Stimulated activated CD8-positive, alpha-beta memory T cell treated with anti-CD3 and anti-CD28 coated beads, Interleukin-15, amount 100 ng/mL, for 1 hour (primary cell): ENCODE data around the gene EID3.
"Not testable (repeated sequence)": the region's sequence is repeated elsewhere in the genome, so short reads cannot be mapped to it uniquely, and the experiment has no call there.

ENCODE experiments used
- DNase-seq: peaks from one replicate; pipeline ENCODE4 v3.0.0-alpha.2; 2020; ENCODE audit warnings: low read depth

EID3 gene

DNA sequence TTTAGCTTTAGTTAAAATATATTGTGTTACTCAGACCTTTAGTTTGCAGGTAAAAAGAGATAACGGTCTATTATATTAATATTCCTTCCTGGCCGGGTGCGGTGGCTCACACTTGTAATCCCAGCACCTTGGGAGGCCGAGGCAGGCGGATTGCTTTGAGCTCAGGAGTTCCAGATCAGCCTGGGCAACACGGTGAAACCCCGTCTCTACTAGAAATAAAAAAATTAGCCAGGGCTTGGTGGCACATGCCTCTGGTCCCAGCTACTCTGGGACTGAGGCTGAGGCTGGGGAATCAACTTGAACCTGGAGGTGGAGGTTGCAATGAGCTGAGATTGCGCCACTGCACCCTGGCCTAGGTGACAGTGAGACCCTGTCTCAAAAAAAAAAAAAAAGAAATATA is 13.2 kb upstream of the EID3 start:
- no peak for DNase-seq

DNA sequence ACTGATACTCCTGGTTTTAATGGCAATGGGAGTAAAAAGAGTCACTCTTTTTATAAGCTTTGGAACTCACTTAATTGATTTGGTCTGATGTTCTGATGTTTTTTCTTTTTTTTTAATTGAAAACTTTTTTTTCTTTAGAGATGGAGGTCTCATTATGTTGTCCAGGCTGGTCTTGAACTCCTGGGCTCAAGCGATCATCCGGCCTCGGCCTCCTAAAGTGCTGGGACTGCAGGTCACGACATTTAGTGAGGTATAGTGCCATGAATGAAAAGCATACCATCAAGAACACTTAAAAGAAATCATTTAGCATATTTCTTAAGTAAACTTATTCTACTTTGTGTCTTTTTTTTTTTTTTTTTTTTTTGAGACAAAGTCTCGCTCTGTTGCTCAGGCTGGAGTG is 12.7 kb upstream of the EID3 start:
- no peak for DNase-seq

DNA sequence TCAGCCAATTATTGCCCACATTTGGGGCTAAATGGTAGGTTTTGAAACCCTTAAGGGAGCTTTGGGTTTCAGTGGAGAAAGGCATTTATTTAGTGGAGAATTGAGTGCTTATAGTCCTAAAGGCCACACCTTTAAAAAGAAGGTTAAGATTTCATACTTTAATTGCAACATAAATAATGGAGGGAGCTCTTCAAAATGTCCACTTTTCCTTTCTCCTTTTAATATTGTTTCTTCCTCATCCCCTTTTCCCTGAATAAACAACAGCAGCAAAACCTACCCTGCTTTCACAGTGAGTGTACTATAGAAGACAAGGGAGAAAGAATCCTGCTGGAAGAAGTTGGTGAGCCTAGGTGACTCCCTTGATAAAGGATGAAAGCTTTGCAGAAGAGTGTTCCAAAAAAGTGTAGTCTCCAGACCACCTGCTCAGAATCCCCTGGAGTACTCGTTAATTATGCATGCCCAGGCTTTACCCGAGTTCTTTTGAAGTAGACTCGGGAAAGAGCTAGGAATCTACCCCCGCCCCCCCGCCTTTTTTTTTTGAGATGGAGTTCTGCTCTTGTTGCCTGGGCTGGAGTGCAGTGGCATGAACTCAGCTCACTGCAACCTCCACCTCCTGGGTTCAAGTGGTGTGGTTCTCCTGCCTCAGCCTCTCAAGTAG is 11.5 kb upstream of the EID3 start:
- DNase-seq, result no peak

DNA sequence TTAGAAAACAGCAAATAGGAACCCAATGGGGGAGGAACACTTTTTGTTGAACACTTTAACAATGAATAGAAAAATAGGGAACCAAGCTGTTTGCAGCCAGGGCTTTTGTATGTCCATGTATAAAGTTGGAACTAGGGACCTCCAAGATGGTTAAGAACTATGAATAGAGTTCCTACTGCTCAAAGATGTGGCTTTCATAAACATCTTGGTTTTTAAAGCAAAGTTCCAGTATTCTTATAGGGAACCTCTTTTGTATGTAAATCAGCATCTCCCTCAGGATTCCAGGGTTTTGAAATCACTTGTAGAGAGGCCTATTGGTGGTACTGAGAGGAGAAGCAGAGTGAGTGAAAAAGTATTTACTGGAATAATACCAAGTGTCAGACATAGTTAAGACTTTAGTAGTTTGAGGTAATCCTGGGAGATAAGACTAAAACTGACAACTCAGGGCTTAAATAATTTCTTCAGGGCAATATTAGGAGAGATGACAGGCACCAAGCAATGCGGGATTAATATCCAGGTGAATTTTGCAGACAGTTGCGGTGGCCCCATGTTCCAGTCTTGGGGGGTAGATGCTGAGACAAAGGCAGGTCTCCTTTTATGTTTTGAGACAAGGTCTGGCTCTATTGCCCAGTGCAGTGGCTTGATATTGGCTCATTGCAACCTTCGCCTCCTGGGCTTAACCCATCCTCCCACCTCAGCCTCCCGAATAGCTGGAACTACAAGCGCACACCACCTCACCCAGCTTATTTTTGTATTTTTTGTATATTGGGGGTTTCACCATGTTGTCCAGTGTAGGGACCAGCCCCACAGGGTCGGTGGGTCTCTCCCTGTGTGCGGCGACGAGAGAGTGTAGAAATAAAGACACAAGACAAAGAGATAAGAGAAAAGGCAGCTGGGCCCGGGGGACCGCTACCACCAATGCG is 10.4 kb upstream of the EID3 start:
- DNase-seq, result no peak

DNA sequence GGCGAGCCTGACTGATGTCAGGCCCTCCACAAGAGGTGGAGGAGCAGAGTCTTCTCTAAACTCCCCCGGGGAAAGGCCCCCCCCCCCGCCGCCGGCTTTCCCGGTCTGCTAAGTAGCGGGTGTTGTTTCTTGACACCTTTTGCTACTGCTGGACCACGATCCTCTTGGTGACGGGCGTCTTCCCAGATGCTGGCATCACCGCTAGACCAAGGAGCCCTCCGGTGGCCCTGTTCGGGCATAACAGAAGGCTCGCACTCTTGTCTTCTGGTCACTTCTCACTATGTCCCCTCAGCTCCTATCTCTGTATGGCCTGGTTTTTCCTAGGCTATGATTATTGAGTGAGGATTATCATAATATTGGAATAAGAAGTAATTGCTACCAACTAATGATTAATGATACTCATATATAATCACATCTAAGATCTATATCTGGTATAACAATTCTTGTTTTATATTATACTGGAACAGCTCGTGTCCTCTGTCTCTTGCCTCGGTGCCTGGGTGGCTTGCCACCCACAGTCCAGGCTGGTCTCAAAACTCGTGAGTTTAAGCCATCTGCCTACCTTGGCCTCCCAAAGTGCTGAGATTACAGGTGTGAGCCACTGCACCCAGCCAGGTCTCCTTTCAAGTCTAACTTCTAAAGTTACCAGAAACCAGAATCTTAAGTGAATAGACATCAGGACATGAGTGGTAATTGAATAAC is 9.2 kb upstream of the EID3 start:
- DNase-seq, result not testable (repeated sequence)

DNA sequence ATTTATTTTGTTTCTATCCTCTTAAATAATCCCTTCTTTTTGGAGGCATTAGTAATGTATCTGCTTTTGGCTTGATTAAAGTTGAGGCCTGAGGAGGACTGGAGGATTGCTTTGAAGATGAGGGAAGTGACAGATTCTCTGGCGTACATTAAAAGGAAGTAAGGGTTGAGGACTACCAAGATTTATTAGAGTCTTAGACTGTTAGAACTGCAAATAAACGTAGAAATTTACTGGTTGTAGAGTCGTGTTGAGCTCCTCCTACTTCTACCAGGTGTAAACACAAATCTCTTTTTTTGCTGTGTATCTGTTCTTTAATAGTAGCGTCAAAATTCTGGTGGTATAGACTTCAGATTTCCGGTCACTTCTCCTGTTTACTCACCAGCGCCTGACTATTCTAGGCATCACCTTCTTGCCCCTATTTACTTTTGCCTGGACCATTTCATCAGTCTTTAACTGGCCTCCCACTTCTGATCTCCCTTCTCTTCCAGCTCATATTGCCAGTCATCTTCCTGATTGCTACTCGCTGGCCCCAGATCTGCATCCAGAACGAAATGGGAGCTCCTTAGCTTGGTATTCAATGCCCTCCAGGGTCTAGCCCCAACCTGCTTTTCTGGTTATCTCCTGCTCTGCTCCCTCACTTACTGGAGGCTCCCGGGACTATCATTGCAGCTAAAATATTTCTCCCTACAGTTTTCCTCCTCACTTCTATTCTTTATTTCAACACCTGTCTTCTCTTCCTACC is 8.4 kb upstream of the EID3 start:
- DNase-seq, result no peak

DNA sequence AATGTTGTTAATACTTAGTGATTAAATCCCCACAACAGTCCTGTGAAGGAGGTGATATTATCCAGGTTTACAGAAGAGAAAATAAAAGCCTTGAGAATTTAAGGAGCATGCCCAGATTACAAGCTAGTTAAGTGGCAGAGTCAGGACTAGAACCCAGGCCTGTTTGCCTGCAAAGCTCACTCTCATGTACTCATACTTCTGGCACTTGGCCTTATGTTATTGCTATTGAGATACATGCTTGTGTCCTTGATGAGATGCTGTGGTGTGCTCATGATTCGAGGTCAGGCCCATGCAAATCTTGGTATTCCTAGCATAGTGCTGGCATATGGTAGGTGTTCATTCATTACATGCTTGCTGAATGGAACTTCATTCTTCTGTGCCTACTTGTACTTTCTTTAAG is 7.6 kb upstream of the EID3 start:
- DNase-seq, result no peak

DNA sequence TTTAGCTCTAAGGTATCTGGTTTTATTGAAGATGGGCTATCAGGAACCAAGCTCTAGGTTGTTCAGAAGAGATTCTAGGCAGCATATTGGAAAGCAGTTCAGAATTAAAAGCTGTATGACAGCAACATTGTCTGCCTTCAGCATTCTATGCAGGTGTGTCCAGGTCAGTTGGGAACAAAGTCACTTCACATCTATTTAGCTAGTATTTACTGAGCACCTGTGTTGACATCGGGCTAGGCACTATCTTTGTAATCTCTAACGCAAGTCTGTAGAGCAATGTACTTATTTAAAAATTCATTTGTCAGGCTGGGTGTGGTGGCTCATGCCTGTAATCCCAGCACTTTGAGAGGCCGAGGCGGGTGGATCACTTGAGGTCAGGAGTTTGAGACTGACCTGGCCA is 6.8 kb upstream of the EID3 start:
- no peak for DNase-seq

DNA sequence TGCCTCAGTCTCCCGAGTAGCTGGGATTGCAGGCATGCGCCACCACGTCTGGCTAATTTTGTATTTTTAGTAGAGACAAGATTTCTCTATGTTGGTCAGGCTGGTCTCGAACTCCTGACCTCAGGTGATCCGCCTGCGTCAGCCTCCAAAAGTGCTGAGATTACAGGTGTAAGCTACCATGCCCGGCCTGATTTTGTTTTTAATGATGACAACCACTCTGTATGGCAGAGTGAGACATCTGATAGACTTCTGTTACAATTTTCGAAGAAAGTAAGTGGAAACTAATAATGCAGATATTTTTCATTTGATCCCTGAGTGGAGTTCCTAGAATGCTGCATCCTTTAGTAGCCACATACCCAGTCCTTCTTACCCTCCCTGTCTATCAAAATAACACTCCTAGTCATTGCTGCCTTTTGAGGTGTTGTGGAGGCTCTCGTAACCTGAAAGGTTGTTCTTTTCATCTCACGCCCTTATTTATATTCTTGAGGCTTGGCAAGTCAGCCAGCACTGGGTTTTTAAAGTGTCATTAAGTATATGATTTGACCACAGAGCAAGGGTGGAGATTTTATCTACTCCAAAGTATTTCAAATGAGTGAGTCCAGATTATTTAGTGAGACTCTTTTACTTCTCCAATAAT is 5.9 kb upstream of the EID3 start:
- no peak for DNase-seq

DNA sequence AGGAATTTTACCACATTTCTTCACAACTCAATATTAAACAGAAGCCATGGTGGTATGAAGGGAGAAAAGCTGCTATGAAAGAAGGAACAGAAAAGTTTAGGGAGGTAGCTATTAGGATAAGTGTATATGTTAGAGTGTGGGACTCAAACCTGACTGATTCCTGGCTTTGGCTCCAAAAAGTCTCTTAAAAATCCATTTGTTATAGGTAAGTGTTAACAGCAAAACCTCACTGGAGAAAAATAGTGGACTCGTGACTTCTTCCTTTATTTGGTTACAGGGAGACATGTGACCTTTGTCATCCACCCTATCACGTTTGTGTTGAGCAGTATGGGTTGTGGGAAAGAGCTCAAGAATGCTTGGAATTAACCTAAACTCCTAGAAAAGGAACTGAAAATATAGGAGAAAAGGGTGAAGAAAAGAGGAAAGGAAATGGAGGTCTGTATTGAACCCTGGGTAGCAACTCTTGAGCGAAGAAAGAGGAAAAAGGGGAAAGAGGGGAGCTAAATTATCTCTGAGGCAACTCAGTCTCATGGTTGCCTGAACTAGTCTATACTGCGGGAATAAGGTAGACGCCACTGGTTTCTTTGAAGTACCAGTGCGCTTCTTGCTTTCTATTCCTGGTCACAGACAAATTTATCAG is 3.6 kb upstream of the EID3 start:
- DNase-seq, result no peak

DNA sequence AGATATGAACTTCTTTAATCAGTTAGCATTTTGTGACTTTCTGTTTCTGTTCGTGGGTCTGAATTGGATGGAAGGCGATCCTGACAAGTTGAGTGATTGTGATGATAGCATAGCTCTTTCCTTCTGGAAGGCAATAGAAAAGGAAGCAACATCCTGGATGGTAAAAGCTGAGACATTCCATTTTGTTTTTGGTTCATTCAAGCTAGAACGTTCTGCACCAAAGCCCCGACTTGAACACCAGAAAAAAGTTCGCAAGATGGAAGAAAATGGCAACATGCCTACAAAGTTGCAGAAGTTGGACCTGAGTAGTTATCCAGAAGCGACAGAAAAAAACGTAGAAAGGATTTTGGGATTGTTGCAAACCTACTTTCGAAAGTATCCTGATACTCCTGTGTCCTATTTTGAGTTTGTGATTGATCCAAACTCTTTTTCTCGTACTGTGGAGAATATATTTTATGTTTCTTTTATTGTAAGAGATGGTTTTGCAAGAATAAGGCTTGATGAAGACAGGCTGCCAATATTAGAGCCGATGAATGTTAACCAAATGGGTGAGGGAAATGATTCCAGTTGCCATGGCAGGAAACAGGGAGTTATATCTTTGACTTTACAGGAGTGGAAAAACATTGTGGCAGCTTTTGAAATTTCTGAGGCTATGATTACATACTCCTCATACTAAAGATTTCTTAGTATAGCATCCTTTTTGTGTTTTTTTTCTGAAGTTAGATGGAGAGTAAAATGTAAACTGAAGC is 896 bp downstream of the EID3 start:
- DNase-seq, result no peak

DNA sequence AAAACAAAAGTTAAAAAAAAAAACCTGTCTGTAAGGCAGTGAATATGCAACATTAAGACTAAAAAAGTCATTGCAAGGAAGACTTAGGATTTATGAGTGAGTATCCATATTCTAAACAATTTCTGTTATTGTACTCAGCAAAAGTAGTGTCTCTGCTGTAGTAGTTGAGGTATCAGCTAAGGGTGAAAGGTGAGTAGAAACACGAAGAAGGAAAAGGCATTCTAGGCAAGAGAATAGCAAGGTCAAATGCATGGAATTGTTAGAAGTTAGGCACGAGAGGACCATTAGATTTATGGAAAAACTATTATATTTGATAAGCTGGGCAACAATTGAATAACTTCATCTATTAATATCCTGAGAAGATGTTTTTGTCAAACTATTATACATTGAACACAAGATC is 1.8 kb downstream of the EID3 start:
- no peak for DNase-seq

DNA sequence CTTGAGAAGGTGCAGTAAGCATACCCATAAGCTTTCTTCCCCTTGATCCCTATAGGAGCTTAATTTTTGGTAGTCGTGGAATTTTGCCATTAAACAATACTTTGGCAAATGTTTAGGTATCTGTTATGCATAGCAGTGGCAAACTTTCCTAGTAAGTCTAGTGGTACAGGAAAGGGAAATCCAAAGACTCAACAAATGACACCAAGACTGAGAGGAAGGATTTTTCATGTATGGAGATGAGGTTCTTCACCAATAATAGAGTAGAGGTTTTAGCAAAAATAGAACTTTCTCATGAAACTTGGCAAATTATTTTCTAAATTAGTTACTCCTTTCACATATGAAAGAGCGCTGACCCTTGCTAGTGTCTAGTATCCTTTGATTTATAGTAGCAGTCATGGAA is 2.8 kb downstream of the EID3 start:
- no peak for DNase-seq

DNA sequence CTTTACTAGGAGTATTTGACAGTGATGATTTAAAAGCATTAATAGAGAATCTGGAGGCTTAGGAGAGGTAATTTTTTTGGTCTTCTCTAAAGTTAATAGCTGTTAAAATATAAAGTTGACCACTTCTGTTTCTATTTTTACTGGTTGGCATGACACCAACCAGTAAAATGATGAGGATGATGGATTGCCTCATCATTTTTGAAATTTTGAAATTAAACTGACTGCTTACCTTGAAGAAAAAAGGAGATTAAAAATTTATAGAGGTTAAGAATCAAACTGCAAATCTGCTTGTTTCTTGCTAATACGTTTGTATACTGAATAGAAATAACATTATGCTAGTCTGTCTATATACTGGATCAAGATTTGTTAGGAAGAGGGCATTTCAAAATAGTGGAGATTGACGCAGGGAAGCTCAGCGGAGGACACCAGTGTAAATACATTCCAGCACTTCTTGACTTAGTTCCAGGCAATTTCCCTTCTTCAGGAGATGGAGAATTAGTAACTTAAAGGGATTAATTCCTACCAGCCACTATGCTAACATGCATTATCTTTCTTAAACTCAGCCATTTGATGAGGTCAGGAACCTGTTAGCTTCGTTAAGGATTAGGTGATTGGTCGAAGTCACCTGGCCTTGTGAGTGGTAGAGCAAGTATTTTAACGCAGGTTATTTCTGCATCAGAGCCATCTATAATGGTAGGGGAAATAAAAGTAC is 3.6 kb downstream of the EID3 start:
- no peak for DNase-seq

DNA sequence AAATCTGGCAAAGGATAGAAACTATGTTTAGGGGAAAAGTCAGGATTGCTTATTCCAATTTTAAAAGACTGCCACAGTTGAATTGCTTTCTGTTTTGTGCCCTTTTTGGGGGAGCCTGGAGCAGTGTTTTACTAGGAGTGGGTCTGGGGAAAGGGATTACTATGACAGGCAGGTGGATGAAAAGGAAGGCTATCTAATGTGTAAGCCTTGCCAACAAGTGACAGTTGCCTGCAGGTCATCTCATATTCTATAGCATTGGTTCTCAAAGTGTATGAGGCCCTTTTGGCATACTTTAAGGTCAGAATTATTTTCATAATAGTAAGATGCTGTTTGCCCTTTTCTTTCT is 4.1 kb downstream of the EID3 start:
- DNase-seq, result no peak

DNA sequence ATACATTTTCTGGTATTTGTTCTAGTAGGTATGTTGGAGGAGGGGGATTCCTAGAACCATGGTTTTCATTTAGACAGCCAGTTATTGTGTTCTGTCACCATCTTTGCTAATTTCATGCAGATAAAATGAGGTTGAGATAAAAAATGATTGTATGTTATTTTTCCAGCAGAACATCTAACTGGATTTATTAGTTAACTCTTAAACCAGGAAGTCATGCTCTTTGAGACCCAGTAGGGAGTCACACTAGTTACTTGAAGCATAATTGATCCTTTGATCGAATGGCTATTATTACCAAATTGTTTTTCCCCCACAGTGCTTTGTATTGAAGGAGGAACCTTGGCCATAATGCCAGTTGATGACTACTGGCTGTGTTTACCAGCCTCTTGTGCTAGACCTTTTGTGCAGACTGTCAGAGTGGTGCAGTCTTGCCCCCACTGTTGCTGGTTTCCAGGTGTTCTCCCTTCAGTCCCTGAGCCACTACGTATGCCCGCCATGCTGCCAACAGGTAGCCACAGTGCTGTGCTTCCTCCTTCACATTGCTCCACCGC is 6.0 kb downstream of the EID3 start:
- no peak for DNase-seq

DNA sequence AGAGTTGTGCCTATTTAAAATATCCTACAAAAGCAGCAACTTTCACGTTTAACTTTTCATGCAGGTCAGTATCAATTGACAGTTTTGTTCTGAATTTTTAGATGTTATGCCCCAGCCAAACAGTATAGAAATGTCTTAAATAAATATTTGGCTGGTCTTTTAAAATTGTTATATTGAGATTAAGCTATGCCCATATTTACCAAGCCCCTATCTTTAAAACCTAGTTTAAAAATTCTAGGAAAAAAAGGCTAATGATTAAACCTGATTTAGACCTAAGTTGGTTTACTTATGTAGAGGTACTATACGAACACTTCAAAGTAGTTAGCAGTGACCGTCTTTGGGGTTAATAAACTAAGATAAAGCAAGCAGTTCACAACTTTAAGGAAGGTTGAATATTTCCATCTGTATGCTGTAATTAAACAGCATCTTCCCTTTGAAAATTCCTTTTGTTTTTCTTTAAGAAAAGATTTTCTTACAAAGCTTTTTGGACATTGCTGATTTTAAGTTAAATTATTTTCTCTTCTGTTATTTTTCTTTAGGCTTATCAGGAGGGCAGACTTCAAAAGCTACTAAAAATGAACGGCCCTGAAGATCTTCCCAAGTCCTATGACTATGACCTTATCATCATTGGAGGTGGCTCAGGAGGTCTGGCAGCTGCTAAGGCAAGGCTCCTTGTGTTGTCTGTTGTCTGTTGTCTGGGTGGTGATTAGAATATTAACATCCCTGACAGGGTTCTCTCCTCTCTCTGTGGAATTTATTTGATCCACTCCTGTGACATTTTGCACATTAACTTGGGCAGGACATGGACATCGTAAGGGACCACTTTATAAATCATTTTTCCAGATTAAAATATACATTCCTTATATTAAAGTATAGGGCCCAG is 7.5 kb downstream of the EID3 start:
- no peak for DNase-seq

DNA sequence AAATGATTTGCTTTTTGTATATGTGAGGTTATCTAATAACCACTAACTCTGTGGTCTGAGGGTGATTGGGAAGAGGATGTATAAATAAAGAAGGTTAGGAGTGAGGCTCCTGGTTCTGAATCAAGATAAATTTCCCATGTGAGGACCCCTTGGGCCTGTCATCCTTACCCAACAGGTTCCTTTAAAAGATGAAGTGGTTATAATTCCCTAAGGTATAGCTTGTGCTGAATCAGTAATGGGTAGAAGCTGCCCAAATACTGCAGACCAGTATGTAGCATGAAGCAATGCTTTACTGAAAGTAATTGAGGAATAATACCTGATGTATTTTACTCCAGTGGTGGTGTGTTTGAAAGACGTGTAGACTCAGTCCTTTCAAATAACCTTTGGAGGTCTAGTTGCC is 8.7 kb downstream of the EID3 start:
- DNase-seq, result no peak

DNA sequence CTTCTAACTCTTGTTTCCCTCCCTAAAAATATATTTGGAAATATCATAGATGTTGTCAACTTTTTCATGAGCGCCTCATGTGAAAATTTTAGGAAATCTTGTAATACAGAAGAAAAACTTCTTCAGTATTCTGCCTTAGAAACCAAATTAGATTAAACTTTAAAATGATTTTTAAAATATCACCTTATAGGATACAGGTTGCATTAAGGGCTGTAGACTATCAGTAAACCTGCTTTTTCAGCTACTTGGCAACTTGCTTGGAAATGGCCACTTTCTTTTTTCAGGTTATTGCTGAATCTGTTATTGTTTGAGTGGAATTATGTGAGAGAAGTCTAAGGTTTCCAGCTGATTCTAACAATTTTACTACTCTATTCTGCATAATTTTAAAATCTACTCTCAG is 9.1 kb downstream of the EID3 start:
- no peak for DNase-seq
